IPS DF 4.7 (cell line): ENCODE measurements around the gene DNAH9.

ENCODE experiments used
- DNase-seq: peaks from one replicate; pipeline ENCODE4 v3.0.0-alpha.2; 2013; ENCODE audit warnings: low spot score; ENCODE audit errors: extremely low read depth

DNAH9 gene

DNA sequence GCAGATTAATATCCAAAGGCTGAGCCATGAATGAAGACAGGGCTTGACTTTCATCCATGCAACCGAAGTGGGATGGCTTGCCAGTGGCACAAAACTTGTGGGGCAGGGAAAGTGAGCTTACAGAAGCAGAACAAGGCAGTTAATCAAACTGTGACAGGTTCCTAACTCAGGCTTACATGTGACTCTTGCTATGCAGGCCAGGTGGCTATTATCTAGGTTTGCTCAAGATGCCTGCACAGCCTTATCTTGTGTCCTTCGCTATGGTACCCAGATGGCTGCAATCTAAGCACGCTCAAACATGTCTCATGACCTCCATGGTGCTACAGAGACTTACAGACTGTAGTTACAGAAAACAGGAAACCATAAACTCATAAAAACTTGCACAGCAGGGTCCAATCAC is 8.6 kb upstream of the DNAH9 start:
- DNase-seq = no peak

DNA sequence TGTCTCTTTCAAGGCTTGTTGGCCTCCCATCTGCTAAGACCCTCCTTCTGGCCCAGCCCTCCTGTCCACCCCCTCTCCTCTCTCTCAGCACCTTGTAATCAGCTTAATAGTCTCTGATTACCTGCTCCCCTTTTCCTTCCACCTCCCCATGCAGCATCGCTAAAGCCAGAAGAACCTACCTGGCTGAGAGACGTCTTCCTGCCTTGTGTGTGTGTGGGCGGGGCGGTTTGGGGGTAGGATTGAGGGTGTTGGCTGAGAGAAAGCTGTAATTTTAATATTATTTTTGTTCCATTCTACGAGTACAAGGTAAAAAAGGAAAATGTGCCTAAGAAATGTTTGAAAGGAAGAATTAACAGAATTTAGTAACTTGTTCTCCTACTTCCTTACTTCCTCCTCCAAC is 3.4 kb downstream of the DNAH9 start:
- DNase-seq = no peak

DNA sequence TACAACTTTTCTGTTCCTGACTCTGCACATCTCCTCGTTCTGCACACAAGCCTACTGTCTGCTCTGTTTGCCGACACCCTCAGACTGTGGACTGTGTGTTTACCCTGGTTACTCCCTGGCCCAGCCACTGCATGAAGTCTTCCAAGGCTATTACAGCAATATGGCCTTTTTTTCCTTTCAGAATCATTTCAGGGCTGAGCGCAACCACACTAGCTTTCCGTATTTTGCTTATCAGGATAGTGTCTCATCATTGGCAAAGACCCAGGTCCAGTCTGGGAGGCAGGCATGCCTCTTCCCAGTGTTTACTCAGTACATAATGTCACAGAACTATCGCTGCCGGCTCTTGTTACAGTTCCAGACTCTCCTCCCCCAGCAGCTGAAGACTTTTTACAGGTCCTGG is 10.1 kb downstream of the DNAH9 start:
- DNase-seq = no peak

DNA sequence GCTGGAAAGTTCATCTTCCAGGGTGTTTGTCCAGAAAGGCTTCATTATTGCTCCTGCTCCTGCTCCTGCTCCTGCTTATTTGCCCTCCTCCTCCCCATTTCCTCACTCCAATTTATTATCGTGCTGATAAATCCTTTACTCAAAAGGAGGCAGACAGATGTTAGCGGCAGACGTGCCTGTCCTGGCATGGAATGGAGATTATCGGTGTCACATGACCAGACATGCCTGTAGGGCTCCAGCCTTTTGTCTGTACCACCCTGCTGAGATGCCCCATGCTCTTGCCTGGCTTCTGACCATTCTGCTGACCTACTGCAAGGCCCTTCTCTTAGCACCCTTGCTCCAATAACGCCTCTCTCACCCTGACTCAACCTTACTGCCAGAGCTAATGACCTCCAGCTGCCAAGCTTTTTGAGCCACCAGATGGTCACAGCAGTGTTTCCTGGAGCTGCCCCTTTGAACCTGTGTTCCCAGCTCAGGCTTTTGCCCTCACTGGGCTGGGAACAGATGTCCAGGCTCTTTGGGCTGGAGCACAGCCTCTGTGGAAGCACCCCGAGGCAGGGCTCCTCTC is 12.8 kb downstream of the DNAH9 start:
- no peak for DNase-seq

DNA sequence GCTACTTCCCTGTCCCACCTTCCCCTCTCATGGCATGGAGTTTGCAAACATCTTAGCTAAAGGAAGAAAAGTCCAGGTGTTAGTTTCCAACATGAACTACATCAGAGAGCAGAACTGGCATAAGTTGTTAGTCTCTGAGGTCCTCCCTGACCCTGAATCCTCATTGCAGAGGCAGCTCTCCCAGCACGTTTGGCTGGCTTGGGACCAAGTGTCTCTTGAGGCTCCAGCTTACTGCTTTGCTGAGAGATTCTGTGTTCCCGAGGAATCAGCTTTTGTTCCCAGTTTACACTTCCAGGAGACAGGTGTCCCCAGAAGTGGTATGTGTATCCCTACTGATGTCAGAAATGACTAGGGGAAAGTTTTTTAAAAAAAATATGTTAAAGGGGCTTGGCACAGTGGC is 14.7 kb downstream of the DNAH9 start:
- no peak for DNase-seq

DNA sequence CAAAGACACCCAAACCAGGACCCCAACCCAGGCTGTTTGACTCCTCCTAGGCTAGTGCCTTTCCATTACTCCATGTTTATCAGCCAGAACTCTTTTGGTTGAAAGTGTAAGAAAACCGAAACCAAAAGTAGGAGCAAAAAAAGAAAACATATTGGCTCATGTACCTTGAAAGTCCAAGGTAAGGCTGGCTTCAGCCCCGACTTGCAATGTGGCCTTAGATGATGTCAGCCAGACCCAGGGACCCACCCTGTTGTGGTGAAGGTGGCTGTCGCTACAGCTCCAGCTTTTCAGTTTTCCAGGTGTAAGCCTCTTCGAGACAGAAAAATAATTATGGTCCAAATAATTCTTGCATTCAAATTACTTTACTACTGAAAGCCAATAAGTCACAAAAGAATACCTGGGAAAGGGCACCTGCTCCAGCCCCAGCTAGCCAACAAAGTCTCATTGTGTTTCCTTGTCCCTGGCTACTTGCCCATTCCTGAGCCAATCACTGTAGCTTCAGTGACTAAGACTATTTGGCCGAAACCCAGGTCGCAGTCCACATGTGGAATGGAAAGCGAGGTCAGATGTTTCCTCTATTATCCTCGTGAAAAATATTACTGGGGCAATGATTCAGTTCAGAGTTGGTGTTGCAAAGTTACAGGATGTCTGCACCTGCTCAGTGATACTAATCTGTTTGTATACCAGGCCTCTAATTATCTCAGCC is 20.7 kb downstream of the DNAH9 start:
- DNase-seq = no peak

DNA sequence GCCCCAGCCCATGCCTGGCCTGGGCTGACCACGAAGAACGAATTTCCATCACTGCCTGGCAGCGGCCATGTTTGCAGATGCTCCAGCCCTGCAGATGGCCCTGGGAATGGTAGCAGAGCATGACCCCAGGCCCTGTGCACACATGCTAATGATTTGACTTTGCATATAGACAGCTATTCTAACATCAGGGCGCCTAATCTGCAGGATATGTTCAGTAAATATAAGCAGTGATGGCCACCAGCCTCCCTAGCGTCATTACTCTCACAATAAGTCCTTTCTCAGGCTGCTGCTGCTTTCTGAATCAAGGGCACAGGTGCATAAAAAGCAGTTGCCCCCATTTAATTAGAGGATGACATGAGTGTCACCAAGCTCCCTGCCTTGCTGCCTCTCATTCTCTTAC is 24.2 kb downstream of the DNAH9 start:
- DNase-seq = no peak

DNA sequence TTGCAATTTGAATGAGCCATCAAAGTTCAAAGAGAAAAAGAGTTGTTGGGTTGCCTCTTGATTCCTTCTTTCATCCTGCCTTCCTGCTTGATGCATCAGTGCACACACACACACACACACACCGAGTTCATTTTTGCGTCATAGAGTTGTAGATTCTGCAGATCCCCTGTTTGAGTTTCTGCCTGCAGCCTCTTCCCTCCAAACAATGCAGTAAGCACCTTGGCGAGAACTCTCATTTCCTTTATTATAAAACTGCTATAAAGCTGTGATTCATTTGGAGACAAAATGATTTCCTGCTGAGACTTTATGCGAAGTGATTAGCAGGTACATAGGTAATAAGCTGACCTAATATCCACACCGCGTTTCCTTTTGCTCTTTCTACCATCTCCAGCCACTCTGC is 26.7 kb downstream of the DNAH9 start:
- DNase-seq = no peak

DNA sequence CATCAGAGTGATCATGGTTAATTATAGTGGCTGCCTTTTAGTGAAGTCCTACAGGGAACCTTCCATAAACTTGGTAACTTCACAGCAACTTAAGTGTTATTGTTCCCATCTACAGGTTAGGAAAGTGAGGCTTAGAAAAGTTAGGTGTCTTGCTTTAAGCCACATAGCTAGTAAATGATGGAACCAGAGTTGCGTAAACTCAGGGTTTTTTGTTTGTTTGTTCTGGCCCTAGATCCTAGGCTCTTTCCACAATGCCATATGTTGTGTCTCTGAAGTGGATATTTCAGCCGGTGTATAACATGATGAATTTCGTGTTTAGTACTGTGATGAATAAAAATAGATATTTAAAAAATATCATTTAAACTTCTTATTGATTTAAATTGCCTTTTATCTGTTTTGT is 27.6 kb downstream of the DNAH9 start:
- DNase-seq = no peak

DNA sequence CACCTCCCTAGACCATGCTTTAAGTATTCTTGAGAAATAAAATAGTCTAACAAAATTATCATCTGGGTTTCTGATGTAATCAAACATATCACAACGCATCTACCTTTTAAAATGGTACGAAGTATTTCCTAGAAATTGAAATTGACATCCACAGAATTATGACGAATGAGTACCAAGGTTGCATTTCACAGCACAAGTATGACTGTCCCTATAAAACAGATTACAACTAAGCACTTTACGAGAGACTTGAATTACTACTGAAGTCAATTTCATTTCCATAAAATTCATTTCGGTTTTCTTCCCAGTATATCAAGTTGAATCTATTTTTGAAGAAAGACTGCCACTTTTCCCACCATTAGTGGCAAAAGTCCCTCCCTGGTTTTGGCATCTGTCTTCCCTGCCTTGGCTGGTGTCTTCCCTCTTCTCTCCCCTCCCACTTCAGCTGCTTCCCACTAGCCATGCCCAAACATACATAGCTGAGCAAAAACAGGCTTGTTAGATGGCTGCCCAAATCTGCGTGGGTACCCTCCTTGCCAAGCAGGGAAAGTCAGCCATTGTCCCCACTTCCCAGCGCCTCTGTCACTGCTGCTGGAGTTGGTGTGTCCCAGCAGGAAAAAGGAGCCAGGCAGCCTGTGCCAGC is 29.2 kb downstream of the DNAH9 start:
- no peak for DNase-seq

DNA sequence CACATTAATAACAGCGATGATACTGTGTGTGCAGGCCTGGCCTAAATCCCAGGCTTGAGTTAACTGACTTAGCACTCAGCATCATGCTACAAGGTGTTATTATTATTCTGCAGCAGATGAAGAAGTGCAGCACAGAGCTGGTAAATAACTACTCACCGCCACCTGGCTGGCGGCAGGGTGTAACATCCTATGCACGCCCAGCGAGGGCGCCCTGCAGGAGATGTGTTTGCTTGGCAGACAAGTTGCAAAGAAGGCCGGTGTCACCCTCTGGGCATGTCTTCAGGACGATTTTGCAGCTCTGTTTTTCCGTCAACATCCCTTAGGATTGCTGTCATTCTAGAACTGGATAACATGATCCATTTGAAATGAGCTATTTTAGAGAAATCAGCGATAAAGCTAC is 30.1 kb downstream of the DNAH9 start:
- DNase-seq = no peak

DNA sequence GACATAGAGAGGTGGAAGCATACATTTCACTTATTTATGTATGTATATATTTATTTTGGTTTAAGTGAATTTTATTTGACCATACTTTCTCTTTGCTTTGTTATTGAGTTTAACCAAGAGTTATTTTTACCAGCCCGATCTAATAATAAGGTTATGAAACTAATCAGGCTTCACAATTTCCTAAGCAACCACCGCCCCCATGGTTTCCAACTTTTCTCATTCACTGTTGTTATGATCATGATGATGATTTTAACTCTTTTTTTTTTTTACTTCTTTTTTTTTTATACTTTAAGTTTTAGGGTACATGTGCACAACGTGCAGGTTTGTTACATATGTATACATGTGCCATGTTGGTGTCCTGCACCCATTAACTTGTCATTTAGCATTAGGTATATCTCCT is 30.6 kb downstream of the DNAH9 start:
- DNase-seq = no peak

DNA sequence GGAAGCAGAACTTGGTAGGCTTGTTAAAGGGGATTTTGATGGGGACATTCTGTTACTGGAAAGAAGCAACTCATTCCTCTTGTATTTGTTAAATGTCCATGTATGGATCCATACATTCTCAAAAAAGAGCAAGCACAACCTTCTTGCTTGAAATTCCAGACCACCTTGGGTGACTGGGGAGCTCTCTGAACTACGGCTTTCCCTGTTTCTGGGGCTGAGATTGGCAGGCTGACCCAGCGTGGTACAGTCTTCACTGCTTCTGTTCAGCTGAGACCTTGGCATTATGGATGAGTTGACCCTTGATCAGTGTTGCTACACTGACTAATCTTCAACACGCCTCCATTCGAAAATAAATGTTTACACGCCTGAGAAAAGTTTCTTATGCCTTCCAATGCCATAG is 38.5 kb downstream of the DNAH9 start:
- no peak for DNase-seq

DNA sequence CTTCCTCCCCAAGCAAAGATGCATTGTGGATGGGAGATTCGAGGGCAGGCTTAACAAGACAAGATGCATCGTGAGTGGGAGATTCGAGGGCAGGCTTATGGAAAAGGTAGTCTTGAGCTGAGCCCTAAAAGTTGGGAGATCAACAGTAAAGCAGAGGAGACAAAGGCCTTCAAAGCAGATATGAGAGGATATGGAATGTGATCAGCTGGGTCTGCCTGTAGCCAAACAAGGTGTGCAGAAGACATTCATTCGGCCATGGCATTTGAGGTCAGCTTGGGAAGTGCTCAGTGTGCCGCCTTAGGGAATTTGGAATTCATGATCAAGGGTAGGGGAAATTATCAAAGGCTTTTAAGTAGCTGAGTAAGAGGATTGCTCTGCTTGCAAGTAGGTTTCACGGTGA is 39.5 kb downstream of the DNAH9 start:
- DNase-seq = no peak

DNA sequence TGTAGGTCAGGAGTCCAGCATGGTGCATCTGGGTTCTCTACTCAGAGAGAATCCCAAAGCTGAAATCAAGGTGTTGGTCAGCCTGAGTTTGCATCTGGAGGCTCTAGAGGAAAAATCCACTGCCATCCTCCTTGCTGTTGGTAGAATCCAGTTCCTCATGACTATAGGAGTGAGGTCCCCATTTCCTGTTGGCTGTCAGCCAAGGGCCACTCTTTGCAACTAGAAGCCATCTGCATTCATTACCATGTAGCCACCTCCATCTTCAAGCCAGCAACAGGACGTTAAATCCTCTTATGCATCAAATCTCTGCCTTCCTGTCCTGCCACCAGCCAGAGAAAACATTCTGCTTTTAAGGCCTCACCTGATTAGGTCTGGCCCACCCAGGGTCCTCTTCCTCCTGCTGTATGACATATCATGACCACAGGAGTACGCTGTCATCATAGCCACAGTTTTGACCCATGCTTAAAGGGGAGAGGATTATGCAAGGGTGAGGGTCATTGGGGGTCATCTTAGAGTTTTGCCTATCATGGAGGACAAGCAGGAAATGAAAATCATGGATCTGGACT is 40.5 kb downstream of the DNAH9 start:
- DNase-seq = no peak

DNA sequence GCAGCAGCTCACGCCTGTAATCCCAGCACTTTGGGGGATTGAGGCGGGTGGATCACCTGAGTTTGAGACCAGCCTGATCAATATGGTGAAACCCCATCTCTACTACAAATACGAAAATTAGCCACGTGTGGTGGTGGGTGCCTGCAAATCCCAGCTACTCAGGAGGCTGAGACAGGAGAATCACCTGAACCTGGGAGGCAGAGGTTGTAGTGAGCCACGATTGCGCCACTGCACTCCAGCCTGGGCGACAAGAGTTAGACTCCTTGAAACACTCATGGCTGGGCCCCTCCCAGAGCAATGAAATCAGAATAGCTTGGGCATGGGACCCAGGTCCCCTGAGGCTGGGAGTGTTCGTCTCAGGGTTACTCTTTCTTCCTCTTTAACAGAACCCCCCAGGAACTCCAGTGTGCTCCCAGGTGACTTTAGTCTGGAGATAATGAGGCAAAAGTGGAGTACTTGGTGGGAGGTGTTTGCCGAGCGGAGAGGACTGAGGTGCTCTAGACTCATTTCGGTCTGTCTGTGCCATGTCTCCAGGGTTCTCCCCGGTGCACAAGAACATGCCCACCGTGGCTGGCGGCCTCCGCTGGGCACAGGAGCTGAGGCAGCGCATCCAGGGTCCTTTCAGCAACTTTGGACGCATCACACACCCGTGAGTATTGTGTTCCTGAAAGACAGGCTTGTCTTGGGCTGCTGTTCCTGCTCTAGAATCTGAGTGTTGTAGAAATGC is 41.6 kb downstream of the DNAH9 start:
- no peak for DNase-seq

DNA sequence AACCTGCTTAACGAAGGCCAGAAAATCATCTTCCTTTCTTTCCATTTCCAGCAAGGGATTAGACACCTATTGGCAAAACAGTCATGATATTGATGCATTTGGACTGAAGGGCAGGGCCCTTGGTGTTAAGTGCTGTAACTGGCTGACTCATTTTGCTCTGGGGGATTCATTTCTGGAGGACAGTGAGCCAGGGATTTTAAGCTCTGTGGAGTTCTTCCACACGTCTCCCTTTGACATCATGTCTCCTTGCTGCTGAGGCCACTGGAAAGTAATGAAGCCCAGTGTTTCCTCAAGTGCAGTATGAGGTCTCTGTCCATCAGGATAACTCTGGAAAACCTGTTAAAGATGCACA is 42.2 kb downstream of the DNAH9 start:
- no peak for DNase-seq

DNA sequence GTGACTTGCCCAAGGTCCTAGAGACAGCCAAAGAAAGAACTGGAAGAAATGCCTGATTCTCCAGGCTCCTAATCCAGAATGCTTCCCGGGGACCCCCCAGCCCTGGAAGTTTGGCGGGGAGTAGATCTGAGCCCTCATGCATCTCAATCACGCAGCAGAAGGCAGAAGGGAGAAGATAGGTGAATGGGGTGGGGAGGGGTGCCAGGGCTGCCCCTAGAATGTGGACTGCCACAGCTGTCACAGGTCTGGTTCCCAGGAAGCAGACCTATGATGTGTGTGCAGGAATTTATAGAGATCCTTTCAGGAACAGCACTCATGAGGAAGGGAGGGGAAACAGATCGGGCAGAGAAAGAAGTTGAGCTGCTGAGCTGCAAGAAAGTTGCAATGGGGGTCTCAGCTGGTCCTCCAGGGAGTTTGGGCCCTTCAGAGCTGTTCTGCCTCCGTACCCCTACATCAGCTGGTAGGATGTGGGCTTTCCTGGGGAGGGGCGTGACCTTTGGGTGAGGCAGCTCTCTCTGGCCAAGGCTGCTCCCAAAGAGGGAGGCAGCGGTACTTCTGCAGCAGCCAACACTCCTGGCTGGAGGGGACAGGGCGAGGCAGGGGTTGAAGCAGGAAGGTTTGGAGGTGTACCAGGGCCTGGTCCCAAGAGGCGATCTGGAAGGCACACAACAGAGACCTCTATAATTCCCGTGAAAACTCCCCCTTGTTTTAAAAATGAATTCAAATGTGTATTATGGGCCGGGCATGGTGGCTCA is 43.4 kb downstream of the DNAH9 start:
- no peak for DNase-seq

DNA sequence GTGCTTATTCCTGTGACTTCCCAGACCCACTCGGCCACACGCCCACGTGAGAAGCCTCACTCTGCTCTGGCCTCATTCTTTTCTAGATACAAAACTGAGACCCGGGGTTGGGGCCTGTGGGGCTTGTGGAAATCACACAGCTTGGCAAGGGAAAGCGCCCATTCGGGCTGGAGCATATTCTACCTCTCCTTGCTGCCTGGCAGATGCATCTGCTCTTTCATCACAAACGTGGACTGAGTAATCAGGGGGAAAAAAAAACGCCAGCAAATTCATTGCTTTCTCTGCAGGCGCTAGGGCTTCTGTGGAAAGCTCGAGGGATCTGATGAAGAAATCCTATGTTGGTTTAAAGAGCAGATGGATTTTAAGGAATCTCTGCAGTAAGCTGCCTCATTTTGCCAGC is 44.4 kb downstream of the DNAH9 start:
- DNase-seq = no peak

DNA sequence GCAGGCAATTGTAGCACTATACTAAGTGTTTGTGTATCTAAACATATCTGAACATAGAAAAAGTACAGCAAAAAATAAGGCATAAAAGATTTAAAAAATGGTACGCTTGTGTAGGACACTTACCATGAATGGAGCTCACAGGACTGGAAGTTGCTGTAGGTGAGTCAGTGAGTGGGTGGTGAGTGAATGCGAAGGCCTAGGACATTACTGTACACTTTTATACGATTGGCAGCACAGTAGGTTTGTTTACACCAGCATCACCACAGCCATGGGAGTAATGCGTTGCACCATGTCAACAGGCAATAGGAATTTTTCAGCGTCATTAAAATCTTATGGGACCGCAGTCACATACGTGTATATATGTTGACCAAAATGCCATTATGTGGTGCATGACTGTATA is 45.6 kb downstream of the DNAH9 start:
- DNase-seq = no peak
